ENCODE data around the gene CD52.
"Not testable (repeated sequence)": the region's sequence is repeated elsewhere in the genome, so short reads cannot be mapped to it uniquely, and the experiment has no call there.

DNA sequence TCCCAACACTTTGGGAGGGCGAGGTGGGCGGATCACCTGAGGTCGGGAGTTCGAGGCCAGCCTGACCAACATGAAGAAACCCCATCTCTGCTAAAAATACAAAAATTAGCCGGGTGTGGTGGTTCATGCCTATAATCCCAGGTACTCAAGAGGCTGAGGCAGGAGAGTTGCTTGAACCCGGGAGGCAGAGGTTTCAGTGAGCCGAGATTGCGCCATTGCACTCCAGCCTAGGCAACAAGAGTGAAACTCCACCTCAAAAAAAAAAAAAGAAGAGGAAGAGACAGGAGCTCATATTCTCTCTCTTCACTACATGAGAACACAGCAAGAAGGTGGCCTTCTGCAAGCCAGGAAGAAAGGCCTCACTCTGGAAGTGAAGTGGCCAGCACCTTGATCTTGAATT, 15.6 kb downstream of the CD52 start:
- not testable (repeated sequence) for TF ChIP-seq CTCF, POLR2A (IDR thresholded peaks at IDR 0.05)
